WTC11 (cell line): Measurements from ENCODE around the gene SNX10. TPM values are rescaled to one million over a fixed set of nuclear protein-coding genes. Genes with fewer than 3 reads are reported as not detected.

Experiments
- ATAC-seq: fragments of 200-7000 bp; cut with Tn5 transposase; 2 replicates; pipeline ENCODE4 v1.10.0; 2021; ENCODE audit warnings: mild to moderate bottlenecking, moderate library complexity
- CTCF ChIA-PET: fragments of 300-600 bp; sonication (Branson Sonifier 250); formaldehyde crosslinking; loops from one replicate; lab custom pipeline; 2021; ENCODE audit warnings: antibody characterized with exemption; lab: Charles Lee
- POLR2A ChIA-PET: fragments of 350-600 bp; sonication (Branson Sonifier 250); formaldehyde crosslinking; loops from one replicate; lab custom pipeline; 2021; ENCODE audit warnings: antibody characterized with exemption; lab: Charles Lee
- DNase-seq: peaks from one replicate; pipeline ENCODE4 v3.0.0; 2021; ENCODE audit warnings: low spot score
- H3K27ac Mint-ChIP-seq: 2 replicates; pipeline ENCODE4 v1.8.0; 2021; ENCODE audit warnings: mixed read lengths
- H3K27me3 Mint-ChIP-seq: 2 replicates; pipeline ENCODE4 v1.8.0; 2021; ENCODE audit warnings: low read depth, mild to moderate bottlenecking, moderate library complexity, mixed read lengths
- H3K36me3 Mint-ChIP-seq: 2 replicates; pipeline ENCODE4 v1.8.0; 2021; ENCODE audit warnings: mixed read lengths
- H3K4me1 Mint-ChIP-seq: 2 replicates; pipeline ENCODE4 v1.8.0; 2022; ENCODE audit warnings: mixed read lengths
- H3K4me3 Mint-ChIP-seq: 2 replicates; pipeline ENCODE4 v1.8.0; 2021; ENCODE audit warnings: mild to moderate bottlenecking, moderate library complexity, mixed read lengths
- H3K9me3 Mint-ChIP-seq: 2 replicates; pipeline ENCODE4 v1.8.0; 2021; ENCODE audit warnings: mixed read lengths
- ATF2 ChIP-seq: sonication (generic); formaldehyde crosslinking; IDR thresholded peaks from 2 replicates; pipeline ENCODE4 v1.8.1; 2022; ENCODE audit warnings: low read depth, missing genetic modification reagents, borderline replicate concordance
- FOXK1 ChIP-seq: sonication (generic); formaldehyde crosslinking; IDR thresholded peaks from 2 replicates; pipeline ENCODE4 v1.8.0; 2022; ENCODE audit warnings: mild to moderate bottlenecking, moderate library complexity, missing genetic modification reagents
- FOXP4 ChIP-seq: sonication (generic); formaldehyde crosslinking; IDR thresholded peaks from 2 replicates; pipeline ENCODE4 v1.8.0; 2022; ENCODE audit warnings: mild to moderate bottlenecking, missing genetic modification reagents
- GABPB1 ChIP-seq: sonication (generic); formaldehyde crosslinking; IDR thresholded peaks from 2 replicates; pipeline ENCODE4 v1.8.1; 2023; ENCODE audit warnings: mild to moderate bottlenecking, missing genetic modification reagents
- NR3C1 ChIP-seq: sonication (generic); formaldehyde crosslinking; conservative IDR thresholded peaks from 2 replicates; pipeline ENCODE4 v1.8.1; 2023; ENCODE audit warnings: low read depth, mild to moderate bottlenecking, missing genetic modification reagents
- ZBTB21 ChIP-seq: sonication (generic); formaldehyde crosslinking; IDR thresholded peaks from 2 replicates; pipeline ENCODE4 v1.8.1; 2023; ENCODE audit warnings: mild to moderate bottlenecking, missing genetic modification reagents, borderline replicate concordance
- ZMAT4 ChIP-seq: fragments of 250-450 bp; sonication (Bioruptor Pico); IDR thresholded peaks from 2 replicates; pipeline ENCODE4 v1.9.0; 2021; ENCODE audit warnings: mild to moderate bottlenecking
- ZNF423 ChIP-seq: fragments of 250-450 bp; sonication (Bioruptor Pico); IDR thresholded peaks from 2 replicates; pipeline ENCODE4 v2.1.2; 2022; ENCODE audit warnings: mild to moderate bottlenecking, moderate library complexity
- ZNF512 ChIP-seq: sonication (generic); formaldehyde crosslinking; IDR thresholded peaks from 2 replicates; pipeline ENCODE4 v1.8.1; 2022; ENCODE audit warnings: missing genetic modification reagents, borderline replicate concordance
- total RNA-seq: library from RNA; stranded (reverse); gene quantifications from 3 replicates; pipeline ENCODE4 v1.2.3, GENCODE V29; 2021
- TF ChIP-seq, protein P1 (sequence below): sonication (generic); formaldehyde crosslinking; IDR thresholded peaks from 2 replicates; pipeline ENCODE4 v1.8.1; 2023; ENCODE audit warnings: mild to moderate bottlenecking, missing genetic modification reagents, moderate library complexity
- TF ChIP-seq, protein P2 (sequence below): sonication (generic); formaldehyde crosslinking; IDR thresholded peaks from 2 replicates; pipeline ENCODE4 v1.8.0; 2022; ENCODE audit warnings: mild to moderate bottlenecking, missing genetic modification reagents
- TF ChIP-seq, protein P3 (sequence below): sonication (generic); formaldehyde crosslinking; IDR thresholded peaks from 2 replicates; pipeline ENCODE4 v1.8.1; 2022; ENCODE audit warnings: low read depth, mild to moderate bottlenecking, moderate library complexity, missing genetic modification reagents, borderline replicate concordance
- TF ChIP-seq, protein P4 (sequence below): sonication (generic); formaldehyde crosslinking; IDR thresholded peaks from 2 replicates; pipeline ENCODE4 v1.8.0; 2022; ENCODE audit warnings: mild to moderate bottlenecking, missing genetic modification reagents

SNX10 gene
- total RNA-seq, 1 experiment from 2014 or later, result 10.8 TPM

GRCh38 chr7:26390016-26390415, 98.4 kb downstream of the SNX10 start:
- POLR2A ChIA-PET, result no interaction called here
- H3K27ac Mint-ChIP-seq, result 0 out of 2 replicates have a peak overlapping the region, but pooled peaks have one; percentile 34
- no peak overlapping the region for H3K4me3 Mint-ChIP-seq
- H3K36me3 Mint-ChIP-seq, result no peaks in the 10 kb centered on the region
- H3K9me3 Mint-ChIP-seq, result no peaks in the 10 kb centered on the region
- ATAC-seq (no peak), DNase-seq (no peak)
- CTCF ChIA-PET, result interaction anchor here (1.0 to 1.4 kb wide), 3 partner anchors 14 to 111 kb away, joined by 3 to 4 read pairs (median 3); no protein-coding TSS in a partner anchor
- no peaks in the 10 kb centered on the region for H3K27me3 Mint-ChIP-seq
- peaks cover 16% of the 10 kb centered on the region for H3K4me1 Mint-ChIP-seq
- TF ChIP-seq ZMAT4, result no peak

GRCh38 chr7:26393818-26394217, 102.2 kb downstream of the SNX10 start:
- no peaks in the 10 kb centered on the region for H3K36me3 Mint-ChIP-seq
- TF ChIP-seq GABPB1 (CRISPR knock-in tag) (no peak), NR3C1 (CRISPR knock-in tag) (no peak), ZBTB21 (CRISPR knock-in tag) (no peak), ZNF512 (CRISPR knock-in tag) (no peak)
- TF ChIP-seq, all 79 proteins: peak for 0
- Mint-ChIP-seq H3K27ac (no peak overlapping the region), H3K9me3 (no peaks in the 10 kb centered on the region), H3K4me1 (peaks cover 14% of the 10 kb centered on the region), H3K27me3 (peaks cover 6% of the 10 kb centered on the region; the same call in 1 of the 2 replicates), H3K4me3 (no peak overlapping the region)
- ChIA-PET CTCF (no interaction called here), POLR2A (no interaction called here)
- ATAC-seq (no peak), DNase-seq (no peak)

DNA sequence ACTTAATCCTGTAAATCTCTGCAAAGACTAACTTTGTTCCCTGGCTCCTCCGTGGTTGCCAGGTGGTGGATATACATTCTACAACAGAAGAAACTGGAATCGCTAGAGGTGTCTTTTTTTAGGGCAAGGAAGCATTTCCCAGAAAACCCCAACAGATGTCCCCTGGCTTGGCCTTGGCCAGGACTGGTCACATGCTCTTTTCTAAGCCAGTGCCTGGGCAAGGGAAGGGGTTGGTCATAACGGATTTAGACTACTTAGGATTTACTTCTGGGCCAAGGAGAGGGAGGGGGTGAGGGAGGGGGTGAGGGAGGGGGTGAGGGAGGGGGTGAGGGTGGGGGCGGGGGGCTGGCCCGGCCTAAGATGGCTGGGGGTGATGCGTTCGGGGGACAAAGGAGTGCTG, 105.7 kb downstream of the SNX10 start:
- Mint-ChIP-seq H3K27me3 (peaks cover 10% of the 10 kb centered on the region), H3K4me3 (peak overlapping the region; percentile 75), H3K27ac (no peak overlapping the region), H3K4me1 (peaks cover 21% of the 10 kb centered on the region), H3K9me3 (no peaks in the 10 kb centered on the region), H3K36me3 (no peaks in the 10 kb centered on the region)
- POLR2A ChIA-PET, result interaction anchor here (1.5 kb wide), 1 partner anchor 196 kb away, joined by 4 read pairs; the partner anchor contains the start of gene CBX3
- no peak for DNase-seq
- TF ChIP-seq, protein P1, sequence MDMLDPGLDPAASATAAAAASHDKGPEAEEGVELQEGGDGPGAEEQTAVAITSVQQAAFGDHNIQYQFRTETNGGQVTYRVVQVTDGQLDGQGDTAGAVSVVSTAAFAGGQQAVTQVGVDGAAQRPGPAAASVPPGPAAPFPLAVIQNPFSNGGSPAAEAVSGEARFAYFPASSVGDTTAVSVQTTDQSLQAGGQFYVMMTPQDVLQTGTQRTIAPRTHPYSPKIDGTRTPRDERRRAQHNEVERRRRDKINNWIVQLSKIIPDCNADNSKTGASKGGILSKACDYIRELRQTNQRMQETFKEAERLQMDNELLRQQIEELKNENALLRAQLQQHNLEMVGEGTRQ (CRISPR knock-in tag), result peak; percentile 58
- TF ChIP-seq, protein P2, sequence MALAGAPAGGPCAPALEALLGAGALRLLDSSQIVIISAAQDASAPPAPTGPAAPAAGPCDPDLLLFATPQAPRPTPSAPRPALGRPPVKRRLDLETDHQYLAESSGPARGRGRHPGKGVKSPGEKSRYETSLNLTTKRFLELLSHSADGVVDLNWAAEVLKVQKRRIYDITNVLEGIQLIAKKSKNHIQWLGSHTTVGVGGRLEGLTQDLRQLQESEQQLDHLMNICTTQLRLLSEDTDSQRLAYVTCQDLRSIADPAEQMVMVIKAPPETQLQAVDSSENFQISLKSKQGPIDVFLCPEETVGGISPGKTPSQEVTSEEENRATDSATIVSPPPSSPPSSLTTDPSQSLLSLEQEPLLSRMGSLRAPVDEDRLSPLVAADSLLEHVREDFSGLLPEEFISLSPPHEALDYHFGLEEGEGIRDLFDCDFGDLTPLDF (CRISPR knock-in tag), result no peak
- TF ChIP-seq ZMAT4 (no peak), ATF2 (CRISPR knock-in tag) (no peak)
- ATAC-seq, result no peak
- CTCF ChIA-PET, result interaction anchor here (0.6 to 2.9 kb wide), 8 partner anchors 12 to 812 kb away, joined by 3 to 19 read pairs (median 4); no protein-coding TSS in a partner anchor

DNA sequence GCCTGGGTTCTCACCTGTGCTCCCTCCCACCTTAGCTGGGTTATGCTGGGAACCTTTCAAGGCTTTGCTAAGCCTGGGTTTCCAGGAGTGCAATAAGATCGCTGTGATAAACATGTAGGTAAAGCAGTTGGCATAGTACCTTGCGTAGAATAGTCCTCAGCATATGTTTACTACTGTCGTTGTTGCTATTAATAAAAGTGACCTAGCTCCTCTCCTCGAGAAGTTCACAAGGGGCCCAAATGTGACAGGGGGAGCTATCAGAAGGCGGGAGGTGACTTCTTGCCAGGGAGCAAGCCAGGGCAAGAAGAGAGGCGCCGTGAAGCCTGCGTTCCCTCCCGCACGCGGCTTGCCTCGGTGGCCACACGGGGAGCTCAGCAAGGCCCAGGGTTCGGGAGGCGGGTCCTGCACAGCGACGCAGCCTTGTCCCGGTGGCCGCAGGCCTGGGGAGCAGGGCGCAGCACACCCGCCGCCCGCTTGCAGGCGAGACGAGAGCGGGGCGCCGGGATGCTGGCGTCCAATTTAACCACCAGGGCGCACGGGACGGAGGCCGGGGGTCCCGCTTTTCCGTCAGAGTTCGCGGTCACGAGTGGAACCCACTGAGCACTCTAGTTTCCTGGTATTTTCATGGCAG, 106.2 kb downstream of the SNX10 start:
- POLR2A ChIA-PET, result interaction anchor here (1.2 to 1.5 kb wide), 2 partner anchors 12 to 197 kb away, joined by 3 to 4 read pairs; partner anchors contain the start of gene CBX3
- TF ChIP-seq, protein P3, sequence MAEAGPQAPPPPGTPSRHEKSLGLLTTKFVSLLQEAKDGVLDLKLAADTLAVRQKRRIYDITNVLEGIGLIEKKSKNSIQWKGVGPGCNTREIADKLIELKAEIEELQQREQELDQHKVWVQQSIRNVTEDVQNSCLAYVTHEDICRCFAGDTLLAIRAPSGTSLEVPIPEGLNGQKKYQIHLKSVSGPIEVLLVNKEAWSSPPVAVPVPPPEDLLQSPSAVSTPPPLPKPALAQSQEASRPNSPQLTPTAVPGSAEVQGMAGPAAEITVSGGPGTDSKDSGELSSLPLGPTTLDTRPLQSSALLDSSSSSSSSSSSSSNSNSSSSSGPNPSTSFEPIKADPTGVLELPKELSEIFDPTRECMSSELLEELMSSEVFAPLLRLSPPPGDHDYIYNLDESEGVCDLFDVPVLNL (CRISPR knock-in tag), result no peak
- TF ChIP-seq ZNF423 (CRISPR knock-in tag) (0 out of 2 replicates have a peak, but pooled peaks have one; percentile 16), FOXP4 (CRISPR knock-in tag) (peak; percentile 34; the same call in 1 of the 2 replicates), FOXK1 (CRISPR knock-in tag) (0 out of 2 replicates have a peak, but pooled peaks have one; percentile 55)
- TF ChIP-seq, protein P4, sequence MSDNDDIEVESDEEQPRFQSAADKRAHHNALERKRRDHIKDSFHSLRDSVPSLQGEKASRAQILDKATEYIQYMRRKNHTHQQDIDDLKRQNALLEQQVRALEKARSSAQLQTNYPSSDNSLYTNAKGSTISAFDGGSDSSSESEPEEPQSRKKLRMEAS (CRISPR knock-in tag), result peak; percentile 78

More for the DNA sequence above, 106.2 kb downstream of the SNX10 start:
- CTCF ChIA-PET, result interaction anchor here (0.6 to 2.9 kb wide), 9 partner anchors 13 to 811 kb away, joined by 3 to 19 read pairs (median 3); no protein-coding TSS in a partner anchor
- Mint-ChIP-seq H3K4me3 (peak overlapping the region; percentile 75), H3K4me1 (peaks cover 21% of the 10 kb centered on the region), H3K27me3 (peaks cover 10% of the 10 kb centered on the region), H3K9me3 (no peaks in the 10 kb centered on the region), H3K36me3 (no peaks in the 10 kb centered on the region), H3K27ac (0 out of 2 replicates have a peak overlapping the region, but pooled peaks have one; percentile 36)
- ATAC-seq (peak; percentile 80), DNase-seq (peak; percentile 61)
